ENCODE data around the gene CCNE1.

DNA sequence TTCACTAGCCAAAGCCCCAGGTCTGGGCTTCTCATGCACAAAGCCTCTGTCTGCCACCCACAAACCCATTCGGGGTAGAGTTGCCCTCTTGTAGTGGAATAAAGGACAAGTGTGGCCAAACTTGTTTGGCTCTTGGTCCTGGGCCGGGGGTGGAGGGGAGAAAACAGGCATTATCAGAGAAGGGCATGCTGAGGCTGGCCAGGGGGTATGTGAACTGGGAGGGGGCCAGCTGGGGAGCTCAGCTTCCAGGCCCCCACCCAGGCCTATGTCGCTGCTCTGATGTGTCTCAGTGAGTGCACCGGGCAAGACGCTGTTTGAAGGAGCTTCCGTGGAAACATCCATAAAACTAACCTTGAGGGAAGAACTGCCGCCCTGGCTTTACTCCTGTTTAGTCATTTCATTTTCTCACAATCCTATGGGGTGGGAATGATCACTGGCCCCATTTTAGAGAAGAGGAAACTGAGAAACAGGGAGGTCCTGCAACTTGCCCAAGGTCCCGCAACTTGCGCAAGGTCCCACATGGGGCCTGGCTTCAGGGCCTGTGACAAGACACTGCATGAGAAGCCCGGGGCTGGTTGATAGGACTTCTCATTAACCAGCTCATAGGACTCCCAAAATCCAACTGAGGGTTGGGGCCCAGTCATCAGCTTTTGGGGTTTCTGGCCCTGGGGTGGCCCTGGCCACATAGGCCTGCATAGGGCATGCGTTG is 30.8 kb downstream of the CCNE1 start:
- TF ChIP-seq EZH2 (IDR thresholded peaks at IDR 0.05; ENCODE audit: borderline replicate concordance, control insufficient read depth, low read depth, low read length) (no peak), JUND (IDR thresholded peaks at IDR 0.05; ENCODE audit: low read depth, low read length) (no peak), POLR2AphosphoS5 (IDR thresholded peaks at IDR 0.05; ENCODE audit: low read length) (no peak), SRF (IDR thresholded peaks at IDR 0.05; ENCODE audit: low read depth in 2 of 2, low read length in 2 of 2) (no peak), CBX5 (IDR thresholded peaks at IDR 0.05; ENCODE audit: low read depth) (no peak), FOS (IDR thresholded peaks at IDR 0.05; ENCODE audit: borderline replicate concordance, extremely low read depth, insufficient read length) (no peak), CREB1 (IDR thresholded peaks at IDR 0.05; ENCODE audit: low read depth) (no peak), ZNF274 (IDR thresholded peaks at IDR 0.05; ENCODE audit: insufficient read depth, insufficient read length) (no peak), CHD4 (IDR thresholded peaks at IDR 0.05) (no peak), ETV6 (conservative IDR thresholded peaks at IDR 0.05 in 1 of 2, IDR thresholded peaks at IDR 0.05 in 1 of 2; ENCODE audit: borderline replicate concordance in 1 of 2, low read depth in 1 of 2) (no peak)
- TF ChIP-seq, protein P1, sequence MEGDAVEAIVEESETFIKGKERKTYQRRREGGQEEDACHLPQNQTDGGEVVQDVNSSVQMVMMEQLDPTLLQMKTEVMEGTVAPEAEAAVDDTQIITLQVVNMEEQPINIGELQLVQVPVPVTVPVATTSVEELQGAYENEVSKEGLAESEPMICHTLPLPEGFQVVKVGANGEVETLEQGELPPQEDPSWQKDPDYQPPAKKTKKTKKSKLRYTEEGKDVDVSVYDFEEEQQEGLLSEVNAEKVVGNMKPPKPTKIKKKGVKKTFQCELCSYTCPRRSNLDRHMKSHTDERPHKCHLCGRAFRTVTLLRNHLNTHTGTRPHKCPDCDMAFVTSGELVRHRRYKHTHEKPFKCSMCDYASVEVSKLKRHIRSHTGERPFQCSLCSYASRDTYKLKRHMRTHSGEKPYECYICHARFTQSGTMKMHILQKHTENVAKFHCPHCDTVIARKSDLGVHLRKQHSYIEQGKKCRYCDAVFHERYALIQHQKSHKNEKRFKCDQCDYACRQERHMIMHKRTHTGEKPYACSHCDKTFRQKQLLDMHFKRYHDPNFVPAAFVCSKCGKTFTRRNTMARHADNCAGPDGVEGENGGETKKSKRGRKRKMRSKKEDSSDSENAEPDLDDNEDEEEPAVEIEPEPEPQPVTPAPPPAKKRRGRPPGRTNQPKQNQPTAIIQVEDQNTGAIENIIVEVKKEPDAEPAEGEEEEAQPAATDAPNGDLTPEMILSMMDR (IDR thresholded peaks at IDR 0.05 in 2 of 3, conservative IDR thresholded peaks at IDR 0.05 in 1 of 3; ENCODE audit: control insufficient read depth in 2 of 3, extremely low read depth in 1 of 3, insufficient read depth in 1 of 3, low read depth in 3 of 3, low read length in 3 of 3) = no peak
- TF ChIP-seq, protein P2, sequence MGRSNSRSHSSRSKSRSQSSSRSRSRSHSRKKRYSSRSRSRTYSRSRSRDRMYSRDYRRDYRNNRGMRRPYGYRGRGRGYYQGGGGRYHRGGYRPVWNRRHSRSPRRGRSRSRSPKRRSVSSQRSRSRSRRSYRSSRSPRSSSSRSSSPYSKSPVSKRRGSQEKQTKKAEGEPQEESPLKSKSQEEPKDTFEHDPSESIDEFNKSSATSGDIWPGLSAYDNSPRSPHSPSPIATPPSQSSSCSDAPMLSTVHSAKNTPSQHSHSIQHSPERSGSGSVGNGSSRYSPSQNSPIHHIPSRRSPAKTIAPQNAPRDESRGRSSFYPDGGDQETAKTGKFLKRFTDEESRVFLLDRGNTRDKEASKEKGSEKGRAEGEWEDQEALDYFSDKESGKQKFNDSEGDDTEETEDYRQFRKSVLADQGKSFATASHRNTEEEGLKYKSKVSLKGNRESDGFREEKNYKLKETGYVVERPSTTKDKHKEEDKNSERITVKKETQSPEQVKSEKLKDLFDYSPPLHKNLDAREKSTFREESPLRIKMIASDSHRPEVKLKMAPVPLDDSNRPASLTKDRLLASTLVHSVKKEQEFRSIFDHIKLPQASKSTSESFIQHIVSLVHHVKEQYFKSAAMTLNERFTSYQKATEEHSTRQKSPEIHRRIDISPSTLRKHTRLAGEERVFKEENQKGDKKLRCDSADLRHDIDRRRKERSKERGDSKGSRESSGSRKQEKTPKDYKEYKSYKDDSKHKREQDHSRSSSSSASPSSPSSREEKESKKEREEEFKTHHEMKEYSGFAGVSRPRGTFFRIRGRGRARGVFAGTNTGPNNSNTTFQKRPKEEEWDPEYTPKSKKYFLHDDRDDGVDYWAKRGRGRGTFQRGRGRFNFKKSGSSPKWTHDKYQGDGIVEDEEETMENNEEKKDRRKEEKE (IDR thresholded peaks at IDR 0.05) = no peak
- TF ChIP-seq, protein P3, sequence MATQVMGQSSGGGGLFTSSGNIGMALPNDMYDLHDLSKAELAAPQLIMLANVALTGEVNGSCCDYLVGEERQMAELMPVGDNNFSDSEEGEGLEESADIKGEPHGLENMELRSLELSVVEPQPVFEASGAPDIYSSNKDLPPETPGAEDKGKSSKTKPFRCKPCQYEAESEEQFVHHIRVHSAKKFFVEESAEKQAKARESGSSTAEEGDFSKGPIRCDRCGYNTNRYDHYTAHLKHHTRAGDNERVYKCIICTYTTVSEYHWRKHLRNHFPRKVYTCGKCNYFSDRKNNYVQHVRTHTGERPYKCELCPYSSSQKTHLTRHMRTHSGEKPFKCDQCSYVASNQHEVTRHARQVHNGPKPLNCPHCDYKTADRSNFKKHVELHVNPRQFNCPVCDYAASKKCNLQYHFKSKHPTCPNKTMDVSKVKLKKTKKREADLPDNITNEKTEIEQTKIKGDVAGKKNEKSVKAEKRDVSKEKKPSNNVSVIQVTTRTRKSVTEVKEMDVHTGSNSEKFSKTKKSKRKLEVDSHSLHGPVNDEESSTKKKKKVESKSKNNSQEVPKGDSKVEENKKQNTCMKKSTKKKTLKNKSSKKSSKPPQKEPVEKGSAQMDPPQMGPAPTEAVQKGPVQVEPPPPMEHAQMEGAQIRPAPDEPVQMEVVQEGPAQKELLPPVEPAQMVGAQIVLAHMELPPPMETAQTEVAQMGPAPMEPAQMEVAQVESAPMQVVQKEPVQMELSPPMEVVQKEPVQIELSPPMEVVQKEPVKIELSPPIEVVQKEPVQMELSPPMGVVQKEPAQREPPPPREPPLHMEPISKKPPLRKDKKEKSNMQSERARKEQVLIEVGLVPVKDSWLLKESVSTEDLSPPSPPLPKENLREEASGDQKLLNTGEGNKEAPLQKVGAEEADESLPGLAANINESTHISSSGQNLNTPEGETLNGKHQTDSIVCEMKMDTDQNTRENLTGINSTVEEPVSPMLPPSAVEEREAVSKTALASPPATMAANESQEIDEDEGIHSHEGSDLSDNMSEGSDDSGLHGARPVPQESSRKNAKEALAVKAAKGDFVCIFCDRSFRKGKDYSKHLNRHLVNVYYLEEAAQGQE (IDR thresholded peaks at IDR 0.05; ENCODE audit: low read depth, low read length) = no peak
- TF ChIP-seq, protein P4, sequence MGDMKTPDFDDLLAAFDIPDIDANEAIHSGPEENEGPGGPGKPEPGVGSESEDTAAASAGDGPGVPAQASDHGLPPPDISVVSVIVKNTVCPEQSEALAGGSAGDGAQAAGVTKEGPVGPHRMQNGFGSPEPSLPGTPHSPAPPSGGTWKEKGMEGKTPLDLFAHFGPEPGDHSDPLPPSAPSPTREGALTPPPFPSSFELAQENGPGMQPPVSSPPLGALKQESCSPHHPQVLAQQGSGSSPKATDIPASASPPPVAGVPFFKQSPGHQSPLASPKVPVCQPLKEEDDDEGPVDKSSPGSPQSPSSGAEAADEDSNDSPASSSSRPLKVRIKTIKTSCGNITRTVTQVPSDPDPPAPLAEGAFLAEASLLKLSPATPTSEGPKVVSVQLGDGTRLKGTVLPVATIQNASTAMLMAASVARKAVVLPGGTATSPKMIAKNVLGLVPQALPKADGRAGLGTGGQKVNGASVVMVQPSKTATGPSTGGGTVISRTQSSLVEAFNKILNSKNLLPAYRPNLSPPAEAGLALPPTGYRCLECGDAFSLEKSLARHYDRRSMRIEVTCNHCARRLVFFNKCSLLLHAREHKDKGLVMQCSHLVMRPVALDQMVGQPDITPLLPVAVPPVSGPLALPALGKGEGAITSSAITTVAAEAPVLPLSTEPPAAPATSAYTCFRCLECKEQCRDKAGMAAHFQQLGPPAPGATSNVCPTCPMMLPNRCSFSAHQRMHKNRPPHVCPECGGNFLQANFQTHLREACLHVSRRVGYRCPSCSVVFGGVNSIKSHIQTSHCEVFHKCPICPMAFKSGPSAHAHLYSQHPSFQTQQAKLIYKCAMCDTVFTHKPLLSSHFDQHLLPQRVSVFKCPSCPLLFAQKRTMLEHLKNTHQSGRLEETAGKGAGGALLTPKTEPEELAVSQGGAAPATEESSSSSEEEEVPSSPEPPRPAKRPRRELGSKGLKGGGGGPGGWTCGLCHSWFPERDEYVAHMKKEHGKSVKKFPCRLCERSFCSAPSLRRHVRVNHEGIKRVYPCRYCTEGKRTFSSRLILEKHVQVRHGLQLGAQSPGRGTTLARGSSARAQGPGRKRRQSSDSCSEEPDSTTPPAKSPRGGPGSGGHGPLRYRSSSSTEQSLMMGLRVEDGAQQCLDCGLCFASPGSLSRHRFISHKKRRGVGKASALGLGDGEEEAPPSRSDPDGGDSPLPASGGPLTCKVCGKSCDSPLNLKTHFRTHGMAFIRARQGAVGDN (IDR thresholded peaks at IDR 0.05) = no peak
